Measurements from ENCODE around the gene CPVL. TPM values are rescaled to one million over a fixed set of nuclear protein-coding genes. Genes with fewer than 3 reads are reported as not detected.
A peak's percentile ranks its signal among the peaks of the same experiment; 100 is the strongest.

The CPVL gene
- polyA plus RNA-seq, 10 donors, result 19.7 to 58.9 (median 27.1) TPM

- no peak for DNase-seq
These were observed 165.7 kb downstream of the CPVL start for GRCh38 chr7:28980451-28981160.

- DNase-seq, result peak in 1 of 3 donors; percentile 68
These were observed 166.6 kb downstream of the CPVL start for GRCh38 chr7:28979776-28980175.

GRCh38 chr7:28977881-28978280, 168.5 kb downstream of the CPVL start:
- DNase-seq, result no peak

GRCh38 chr7:28976022-28976421, 170.3 kb downstream of the CPVL start:
- no peak for DNase-seq

GRCh38 chr7:28973591-28973990, 172.7 kb downstream of the CPVL start:
- no peak for DNase-seq

GRCh38 chr7:28964056-28964455, 182.3 kb downstream of the CPVL start:
- DNase-seq, result no peak

- no peak for DNase-seq
These were observed 184.4 kb downstream of the CPVL start for GRCh38 chr7:28961972-28962371.

- DNase-seq, result no peak
These were observed 186.1 kb downstream of the CPVL start for GRCh38 chr7:28960071-28960840.

GRCh38 chr7:28958980-28959347, 187.4 kb downstream of the CPVL start:
- DNase-seq, result no peak

- DNase-seq, result peak; percentile 75 to 96 (median 89)
These were observed 187.9 kb downstream of the CPVL start, which contains the start of gene TRIL for GRCh38 chr7:28958235-28958979. Gene TRIL, minus strand, starts transcription at chr7:28958330. Its CDS starts 284 bp downstream, at chr7:28958046.

- peak in 1 of 3 donors; percentile 91 for DNase-seq
These were observed 188.5 kb downstream of the CPVL start for GRCh38 chr7:28957751-28958234.

GRCh38 chr7:28957064-28957750, 189.1 kb downstream of the CPVL start:
- DNase-seq, result peak in 2 of 3 donors; percentile 52 to 86

GRCh38 chr7:28956608-28957063, 189.7 kb downstream of the CPVL start:
- peak in 2 of 3 donors; percentile 78 to 92 for DNase-seq

- peak; percentile 52 to 92 (median 87) for DNase-seq
These were observed 190.4 kb downstream of the CPVL start for GRCh38 chr7:28955718-28956607.

GRCh38 chr7:28955356-28955717, 191.0 kb downstream of the CPVL start:
- DNase-seq, result no peak

GRCh38 chr7:28954946-28955345, 191.4 kb downstream of the CPVL start:
- no peak for DNase-seq

- DNase-seq, result no peak
These were observed 191.9 kb downstream of the CPVL start for GRCh38 chr7:28954471-28954870.

GRCh38 chr7:28953633-28954032, 192.7 kb downstream of the CPVL start:
- peak in 1 of 3 donors; percentile 61 for DNase-seq
